Muscle of leg (tissue), 11 donors: ENCODE measurements around the gene HNRNPU. TPM values are rescaled to one million over a fixed set of nuclear protein-coding genes. Genes with fewer than 3 reads are reported as not detected.

ENCODE experiments used
- DNase-seq: peaks from one replicate; pipeline ENCODE4 v3.0.0; 2013
- H3K27ac ChIP-seq: one replicate; pipeline ENCODE4 v1.5.1; 2013; ENCODE audit warnings: mild to moderate bottlenecking, low read length, control low read depth
- H3K27me3 ChIP-seq: one replicate; pipeline ENCODE4 v1.6.1; 2013; ENCODE audit warnings: low read length; ENCODE audit not compliant: control insufficient read depth, insufficient read depth
- H3K36me3 ChIP-seq: one replicate; pipeline ENCODE4 v1.6.1; 2013; ENCODE audit warnings: low read length; ENCODE audit not compliant: control insufficient read depth, insufficient read depth
- H3K4me1 ChIP-seq: one replicate; pipeline ENCODE4 v1.6.1; 2013; ENCODE audit warnings: low read length; ENCODE audit not compliant: control insufficient read depth, insufficient read depth
- H3K4me3 ChIP-seq: one replicate; pipeline ENCODE4 v1.5.1; 2013; ENCODE audit warnings: low read length, control low read depth
- H3K9me3 ChIP-seq: replicated peaks from 2 replicates; pipeline ENCODE4 v1.6.1; 2013; ENCODE audit warnings: low read depth, low read length; ENCODE audit not compliant: control insufficient read depth
- WGBS: methylation state at CpG from one replicate; pipeline ENCODE4 v1.1.5; 2013; ENCODE audit warnings: missing lambda C conversion rate; ENCODE audit not compliant: insufficient coverage; 5-methylcytosine and 5-hydroxymethylcytosine counted together
- polyA plus RNA-seq, 8 donors: library from polyadenylated mRNA; unstranded; fragments of 120-200 nt; gene quantifications; one replicate each; pipeline versions ENCODE4 v1.2.1 to v1.2.3, GENCODE V29; 2013; ENCODE audit warnings: inconsistent platforms in 1 of 8, low replicate concordance in 1 of 8; ENCODE audit not compliant: insufficient read length in 8 of 8, insufficient read depth in 1 of 8
- total RNA-seq: library from RNA; stranded (reverse); fragments of 120-200 nt; gene quantifications from one replicate; pipeline ENCODE4 v1.2.4, GENCODE V29; 2013

The HNRNPU gene
- total and polyA plus RNA-seq, 9 donors: 209 to 435 (median 366) TPM

GRCh38 chr1:244841273-244841927, 22.9 kb downstream of the HNRNPU start:
- Histone ChIP-seq H3K27me3 (no peaks in the 10 kb centered on the region), H3K4me1 (peaks cover 2% of the 10 kb centered on the region), H3K27ac (no peak overlapping the region), H3K4me3 (no peak overlapping the region), H3K9me3 (no peaks in the 10 kb centered on the region), H3K36me3 (peaks cover 43% of the 10 kb centered on the region)
- WGBS: no CpG with 5 or more reads among the region's 9 CpGs
- no peak for DNase-seq

DNA sequence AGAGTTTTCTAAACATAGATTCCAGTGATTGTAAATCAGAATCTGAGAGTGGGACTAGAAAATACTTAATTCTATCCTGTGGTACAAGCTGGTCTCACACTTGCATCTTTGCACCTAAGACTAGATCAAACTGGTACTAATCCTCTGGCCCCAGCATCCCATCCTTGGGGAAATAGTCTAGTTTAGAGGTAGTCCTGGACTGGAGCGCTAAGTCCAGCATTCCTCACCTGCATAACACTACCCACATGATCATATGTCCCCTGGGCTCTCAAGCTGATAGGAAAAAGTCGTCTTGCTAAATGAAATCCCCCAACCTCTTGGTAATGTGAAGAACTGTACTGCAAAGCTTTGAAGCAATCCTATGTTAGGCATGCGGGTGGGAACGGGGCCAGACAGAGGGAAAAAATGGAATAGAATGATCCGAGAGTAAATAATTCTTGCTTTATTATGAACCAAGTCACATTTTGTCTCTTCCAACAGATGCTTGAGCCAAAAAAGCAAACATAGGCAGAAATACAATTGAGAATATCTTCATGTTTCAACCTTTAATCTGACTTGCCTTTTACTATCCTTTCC, 24.0 kb downstream of the HNRNPU start:
- no peaks in the 10 kb centered on the region for H3K9me3 ChIP-seq
- no peak for DNase-seq
- H3K27ac ChIP-seq: no peak overlapping the region
- H3K4me3 ChIP-seq: no peak overlapping the region
- no peaks in the 10 kb centered on the region for H3K27me3 ChIP-seq
- peaks cover 34% of the 10 kb centered on the region for H3K36me3 ChIP-seq
- WGBS: no CpG with 5 or more reads among the region's 5 CpGs
- H3K4me1 ChIP-seq: peaks cover 5% of the 10 kb centered on the region

GRCh38 chr1:244839656-244840055, 24.7 kb downstream of the HNRNPU start:
- Histone ChIP-seq H3K27me3 (no peaks in the 10 kb centered on the region), H3K27ac (no peak overlapping the region), H3K4me3 (no peak overlapping the region), H3K9me3 (no peaks in the 10 kb centered on the region), H3K36me3 (peaks cover 31% of the 10 kb centered on the region), H3K4me1 (peaks cover 5% of the 10 kb centered on the region)
- no CpG with 5 or more reads among the region's 2 CpGs for WGBS
- no peak for DNase-seq

DNA sequence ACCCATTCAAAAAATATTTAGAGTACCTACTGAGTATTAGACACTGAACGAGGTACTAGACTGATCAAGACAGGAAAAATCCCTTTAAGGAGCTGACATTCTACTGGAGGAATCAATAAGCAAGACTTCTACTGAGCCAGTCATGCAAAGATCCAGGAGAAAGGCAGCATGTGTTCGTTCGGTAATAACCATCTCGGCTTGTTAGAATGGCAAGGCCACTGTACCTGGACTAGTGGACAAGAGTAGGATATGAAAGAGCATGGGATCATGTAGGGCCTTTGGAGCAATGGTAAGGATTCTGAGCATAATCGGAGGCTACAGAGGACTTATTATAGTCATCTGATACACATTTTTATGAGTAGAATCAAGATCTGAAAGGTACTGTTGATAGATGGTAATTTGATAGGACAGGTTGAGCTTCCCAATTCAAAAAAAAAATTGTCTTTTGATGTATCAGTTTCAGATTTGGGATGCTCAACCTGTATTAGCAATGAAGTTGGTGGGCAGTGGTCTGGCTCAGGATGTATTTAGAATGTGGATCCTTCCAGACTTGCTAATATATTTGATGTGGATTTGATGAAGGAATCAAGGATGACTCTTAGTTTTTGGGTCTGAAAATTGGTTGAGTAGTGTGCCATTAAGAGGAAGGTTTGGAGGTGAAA, 26.6 kb downstream of the HNRNPU start:
- Histone ChIP-seq H3K9me3 (no peaks in the 10 kb centered on the region), H3K4me1 (peaks cover 5% of the 10 kb centered on the region), H3K36me3 (peaks cover 23% of the 10 kb centered on the region), H3K4me3 (no peak overlapping the region), H3K27me3 (no peaks in the 10 kb centered on the region), H3K27ac (no peak overlapping the region)
- DNase-seq: no peak
- WGBS: 87% methylated on average over 3 of the region's 5 CpGs

GRCh38 chr1:244836584-244836983, 27.8 kb downstream of the HNRNPU start:
- DNase-seq: peak; percentile 63
- Histone ChIP-seq H3K27ac (peak overlapping the region; percentile 99), H3K27me3 (no peaks in the 10 kb centered on the region), H3K9me3 (no peaks in the 10 kb centered on the region), H3K4me1 (peaks cover 5% of the 10 kb centered on the region), H3K4me3 (peak overlapping the region; percentile 61), H3K36me3 (peaks cover 19% of the 10 kb centered on the region)
- no CpG with 5 or more reads among the region's 3 CpGs for WGBS

DNA sequence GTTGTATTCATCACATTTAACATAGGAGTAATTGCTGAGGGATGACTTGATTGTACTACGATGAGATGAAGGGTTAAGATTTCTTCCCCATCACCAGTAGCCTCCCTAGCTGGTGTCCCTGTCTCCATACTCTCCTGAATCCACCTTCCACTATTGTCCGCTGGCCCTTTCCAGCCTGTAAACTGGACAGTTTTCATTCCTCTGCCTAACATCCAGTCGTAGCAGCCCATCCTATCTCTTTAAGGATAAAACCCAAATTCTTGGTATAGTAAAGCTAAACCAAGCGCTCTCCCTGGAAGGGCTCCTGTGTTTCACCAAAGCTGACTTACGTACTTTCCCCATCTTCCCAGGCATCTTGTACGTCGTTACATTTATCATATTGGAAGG, 28.2 kb downstream of the HNRNPU start:
- no peaks in the 10 kb centered on the region for H3K27me3 ChIP-seq
- H3K4me1 ChIP-seq: peaks cover 5% of the 10 kb centered on the region
- peak overlapping the region; percentile 61 for H3K4me3 ChIP-seq
- H3K27ac ChIP-seq: peak overlapping the region; percentile 99
- H3K9me3 ChIP-seq: no peaks in the 10 kb centered on the region
- WGBS: 6% methylated on average over 3 of the region's 7 CpGs
- peaks cover 16% of the 10 kb centered on the region for H3K36me3 ChIP-seq
- DNase-seq: peak; percentile 58

DNA sequence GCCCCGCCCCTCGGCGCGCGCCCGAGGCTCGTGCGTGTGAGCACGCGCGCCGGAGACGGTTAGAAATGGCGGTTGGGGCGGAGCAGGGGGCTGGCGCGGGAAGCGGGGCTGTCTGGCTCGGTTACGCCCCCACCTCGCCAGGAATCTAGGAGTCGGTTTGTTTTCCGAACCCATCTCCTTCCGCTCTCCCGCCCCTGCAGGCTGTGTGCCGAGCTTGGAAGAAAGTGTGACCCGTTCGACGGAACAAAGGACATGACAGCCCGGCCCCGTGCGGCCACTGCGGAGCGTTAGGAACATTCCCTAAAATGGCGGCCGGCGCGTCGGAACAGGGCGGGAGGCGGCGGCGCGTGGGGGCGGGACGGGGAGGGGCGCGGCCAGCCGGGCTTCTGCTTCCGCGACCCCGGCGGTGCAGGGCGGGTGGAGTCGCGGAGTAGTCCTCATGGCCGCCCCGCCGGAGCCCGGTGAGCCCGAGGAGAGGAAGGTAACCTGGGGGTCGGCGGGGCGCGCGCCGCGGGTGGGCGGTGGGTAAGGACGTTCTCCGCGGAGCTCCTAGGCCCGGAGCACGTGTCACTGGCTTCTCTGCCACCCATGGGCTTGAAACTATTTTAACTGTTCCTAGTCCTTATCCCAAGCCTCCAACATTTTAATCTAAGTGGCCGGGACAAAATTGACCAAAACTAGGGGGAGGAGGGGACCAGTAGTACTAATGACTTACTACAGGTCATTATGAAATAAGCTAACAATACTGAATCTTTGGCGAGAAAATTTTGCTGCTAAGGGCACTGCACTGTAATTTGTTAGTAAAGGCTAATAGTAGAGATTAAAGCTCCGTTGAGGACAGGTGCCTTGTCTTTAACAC, 28.8 kb downstream of the HNRNPU start, which contains the start of gene COX20:
Gene COX20 (plus strand): TSS at position 383 of the 859 bp plus-strand sequence. CDS start 57 bp downstream, at position 440.
- peak within 1 kb of the TSS; percentile 99 for H3K27ac ChIP-seq
- DNase-seq: peak; percentile 99
- no peaks in the 10 kb centered on the region for H3K9me3 ChIP-seq
- peaks cover 5% of the 10 kb centered on the region for H3K4me1 ChIP-seq
- H3K27me3 ChIP-seq: no peaks in the 10 kb centered on the region
- peak within 1 kb of the TSS; percentile 61 for H3K4me3 ChIP-seq
- H3K36me3 ChIP-seq: peaks cover 13% of the 10 kb centered on the region
- under 1% methylated on average over 63 of the region's 77 CpGs for WGBS

DNA sequence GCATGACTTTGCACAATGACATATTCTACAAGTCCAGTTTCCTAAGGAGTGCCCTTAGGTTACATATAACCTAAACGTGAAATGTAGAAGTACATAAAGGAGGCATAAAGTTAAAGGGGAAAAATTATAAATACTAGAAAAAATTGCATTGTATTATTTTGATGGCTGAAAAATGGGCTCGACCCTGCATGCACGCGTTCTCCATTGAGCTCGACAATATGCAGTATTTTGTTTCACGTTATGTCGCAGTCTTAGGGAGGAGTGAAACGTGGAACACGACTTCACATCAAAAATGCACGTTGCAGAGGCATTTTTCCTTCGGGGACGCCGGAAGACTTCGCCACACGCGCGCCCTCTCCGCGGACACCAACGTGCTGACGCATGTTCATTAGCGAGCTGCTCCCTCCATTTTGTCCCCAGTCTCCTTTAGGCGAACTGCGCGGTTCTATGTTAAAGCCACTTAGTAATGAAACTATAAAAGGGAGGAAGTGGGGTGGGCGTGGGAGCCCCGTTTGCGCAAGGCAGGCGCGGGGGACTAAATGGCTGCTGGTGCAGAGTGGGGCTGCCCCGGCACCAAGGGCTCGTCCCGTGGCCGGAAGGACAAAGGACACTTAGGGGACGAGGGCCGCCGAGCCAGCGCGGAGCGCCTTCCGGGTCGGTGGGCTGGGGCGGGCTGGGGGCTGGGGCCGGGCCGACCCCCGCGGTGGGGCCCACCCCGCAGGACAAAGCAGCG, 29.6 kb downstream of the HNRNPU start:
- WGBS: 0% methylated on average over 34 of the region's 49 CpGs
- Histone ChIP-seq H3K36me3 (peaks cover 9% of the 10 kb centered on the region), H3K27ac (peak overlapping the region; percentile 99), H3K4me3 (peak overlapping the region; percentile 61), H3K27me3 (no peaks in the 10 kb centered on the region), H3K4me1 (peaks cover 5% of the 10 kb centered on the region), H3K9me3 (no peaks in the 10 kb centered on the region)
- peak; percentile 97 for DNase-seq

GRCh38 chr1:244833734-244834542, 30.4 kb downstream of the HNRNPU start:
- Histone ChIP-seq H3K4me3 (peak overlapping the region; percentile 61), H3K27me3 (no peaks in the 10 kb centered on the region), H3K27ac (peak overlapping the region; percentile 99), H3K36me3 (peaks cover 7% of the 10 kb centered on the region), H3K9me3 (no peaks in the 10 kb centered on the region), H3K4me1 (peaks cover 5% of the 10 kb centered on the region)
- peak; percentile 92 for DNase-seq
- WGBS: 0% methylated on average over 9 of the region's 32 CpGs
